Choroid plexus epithelial cell (primary cell): ENCODE results near the gene TNXB.

Source experiments
- DNase-seq: peaks from one replicate; pipeline ENCODE4 v3.0.0-alpha.2; 2010; ENCODE audit warnings: low read depth
- H3K4me3 ChIP-seq: 2 replicates; pipeline ENCODE4 v1.5.1; 2011; ENCODE audit warnings: low read depth, mild to moderate bottlenecking, control low read depth, low read length, moderate library complexity
- CTCF ChIP-seq: conservative IDR thresholded peaks from 2 replicates; pipeline ENCODE4 v1.5.1; 2011; ENCODE audit warnings: low read depth, mild to moderate bottlenecking, control low read depth, inconsistent platforms, low read length, moderate library complexity

Gene TNXB

DNA sequence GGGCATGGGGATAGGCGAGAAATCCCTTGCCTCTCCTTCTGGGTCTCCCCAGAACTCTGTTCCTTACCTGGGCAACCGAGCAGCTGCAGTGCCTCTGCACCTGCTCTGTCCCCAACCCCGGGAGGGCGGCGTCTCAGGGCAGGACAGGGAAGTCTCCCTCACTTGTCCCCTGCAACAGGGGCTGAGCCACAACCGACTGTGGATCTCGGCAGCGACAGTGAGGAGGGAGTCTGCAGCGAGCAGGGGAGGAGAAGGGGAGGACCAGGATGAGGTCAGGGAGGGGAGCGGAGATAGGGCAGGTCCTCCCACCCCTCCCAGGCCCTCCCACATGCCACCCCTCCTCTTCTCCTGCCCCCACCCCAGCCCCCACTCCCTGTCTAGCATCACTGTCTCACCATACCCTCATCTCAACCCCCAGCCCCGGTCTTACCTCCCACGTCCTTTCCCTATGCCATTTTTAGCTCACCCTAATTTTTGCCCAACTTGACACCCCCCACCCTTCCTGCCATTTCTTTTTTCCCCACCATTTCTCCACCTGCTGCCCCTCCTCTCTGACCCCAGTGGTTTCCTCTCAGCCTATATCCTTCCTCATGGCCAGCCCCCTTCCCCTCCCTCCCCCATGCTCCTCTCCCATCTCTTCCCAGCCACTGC lies at the start of gene TNXB:
Gene TNXB (minus strand): TSS at position 225 of the 651 bp plus-strand sequence. CDS start 11,140 bp downstream, outside the sequence.
- no peak for TF ChIP-seq CTCF
- DNase-seq = no peak
- no peak within 1 kb of the TSS for H3K4me3 ChIP-seq

GRCh38 chr6:32158052-32158451 lies 48.9 kb upstream of the TNXB start:
- TF ChIP-seq CTCF = no peak
- DNase-seq = no peak
- no peak overlapping the region for H3K4me3 ChIP-seq

- no peak for DNase-seq
- H3K4me3 ChIP-seq = no peak overlapping the region
- no peak for TF ChIP-seq CTCF
These were observed 47.8 kb upstream of the TNXB start for GRCh38 chr6:32156891-32157290.

- peak; percentile 77 for DNase-seq
- TF ChIP-seq CTCF = peak; percentile 73
- H3K4me3 ChIP-seq = peak overlapping the region; percentile 96
These were observed 45.5 kb upstream of the TNXB start for GRCh38 chr6:32154514-32155161.

- H3K4me3 ChIP-seq = peak within 1 kb of the TSS; percentile 96
- DNase-seq = peak; percentile 98
- TF ChIP-seq CTCF = peak; percentile 53
These were observed 44.7 kb upstream of the TNXB start, which contains the start of gene PPT2 for GRCh38 chr6:32153564-32154513. TSS of gene PPT2 (plus strand) at chr6:32154141. CDS start at chr6:32154595, 454 bp downstream.

GRCh38 chr6:32152769-32153563 lies 43.8 kb upstream of the TNXB start:
- H3K4me3 ChIP-seq = peak overlapping the region; percentile 96
- DNase-seq = peak; percentile 48
- no peak for TF ChIP-seq CTCF
